ENCODE measurements around the gene ACSF3.

ACSF3 gene

GRCh38 chr16:89135166-89135565 lies 41.5 kb downstream of the ACSF3 start:
- Histone ChIP-seq H3K9ac (ENCODE audit: low read depth in 1 of 2, low read length in 2 of 2) (no peak overlapping the region), H3K36me3 (ENCODE audit: control insufficient read depth in 2 of 2, insufficient read depth in 2 of 2, low read length in 2 of 2) (peaks cover 16 to 46% of the 10 kb centered on the region in 2 donors), H3K4me1 (ENCODE audit: control insufficient read depth in 2 of 2, insufficient read depth in 2 of 2, low read length in 2 of 2) (no peaks in the 10 kb centered on the region), H3K9me3 (ENCODE audit: control insufficient read depth in 2 of 2, low read length in 2 of 2) (no peaks in the 10 kb centered on the region), H3K27ac (ENCODE audit: low read depth in 2 of 2, low read length in 2 of 2) (no peak overlapping the region), H3K4me3 (ENCODE audit: low read length in 2 of 2) (no peak overlapping the region), H3K27me3 (ENCODE audit: control insufficient read depth in 2 of 2, insufficient read depth in 2 of 2, low read length in 2 of 2) (no peaks in the 10 kb centered on the region)

DNA sequence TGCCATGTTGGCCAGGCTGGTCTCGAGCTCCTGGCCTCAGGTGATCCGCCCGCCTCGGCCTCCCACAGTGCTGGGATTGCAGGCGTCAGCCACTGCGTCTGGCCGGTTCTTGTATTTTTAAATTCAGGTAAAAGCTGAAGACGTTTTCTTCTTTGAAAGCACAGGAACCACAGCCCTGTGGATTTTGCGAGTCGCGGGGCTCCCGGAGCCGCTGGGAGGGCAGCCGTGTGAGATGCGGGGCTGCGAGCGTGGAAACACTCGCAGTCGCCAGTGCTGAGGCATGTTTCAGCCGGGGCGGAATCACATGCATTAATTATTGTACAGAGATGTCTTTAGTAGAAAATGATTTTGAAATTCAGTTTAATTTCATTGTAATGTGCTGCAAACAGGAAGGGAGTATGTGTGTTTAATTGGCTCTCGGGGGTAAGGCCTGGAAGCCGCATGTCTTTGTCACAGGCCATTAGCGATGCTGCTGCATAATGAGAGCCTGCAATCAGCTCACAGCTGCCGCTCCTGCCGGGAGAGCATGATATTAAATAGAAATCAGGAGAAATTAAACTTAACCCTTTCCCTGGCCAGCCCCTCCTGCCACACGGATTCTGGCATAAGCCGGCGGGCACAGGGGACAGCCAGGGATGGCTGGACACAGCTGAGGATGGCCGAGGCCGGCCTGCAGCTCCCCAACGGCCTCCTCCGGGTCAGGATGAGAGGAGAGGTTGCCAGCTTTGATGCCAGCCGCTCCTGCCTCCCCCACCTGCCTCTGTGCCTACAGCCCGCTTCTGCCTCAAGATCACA lies 42.5 kb downstream of the ACSF3 start:
- Histone ChIP-seq H3K9me3 (ENCODE audit: control insufficient read depth in 2 of 2, low read length in 2 of 2) (no peaks in the 10 kb centered on the region), H3K27me3 (ENCODE audit: control insufficient read depth in 2 of 2, insufficient read depth in 2 of 2, low read length in 2 of 2) (no peaks in the 10 kb centered on the region), H3K36me3 (ENCODE audit: control insufficient read depth in 2 of 2, insufficient read depth in 2 of 2, low read length in 2 of 2) (peaks cover 20 to 55% of the 10 kb centered on the region in 2 donors), H3K4me1 (ENCODE audit: control insufficient read depth in 2 of 2, insufficient read depth in 2 of 2, low read length in 2 of 2) (no peaks in the 10 kb centered on the region), H3K27ac (ENCODE audit: low read depth in 2 of 2, low read length in 2 of 2) (no peak overlapping the region), H3K4me3 (ENCODE audit: low read length in 2 of 2) (no peak overlapping the region), H3K9ac (ENCODE audit: low read depth in 1 of 2, low read length in 2 of 2) (no peak overlapping the region)

GRCh38 chr16:89136931-89137330 lies 43.3 kb downstream of the ACSF3 start:
- no peaks in the 10 kb centered on the region for H3K9me3 ChIP-seq (ENCODE audit: control insufficient read depth in 2 of 2, low read length in 2 of 2)
- H3K36me3 ChIP-seq (ENCODE audit: control insufficient read depth in 2 of 2, insufficient read depth in 2 of 2, low read length in 2 of 2) = peaks cover 28 to 62% of the 10 kb centered on the region in 2 donors
- H3K27me3 ChIP-seq (ENCODE audit: control insufficient read depth in 2 of 2, insufficient read depth in 2 of 2, low read length in 2 of 2) = no peaks in the 10 kb centered on the region
- no peak overlapping the region for H3K9ac ChIP-seq (ENCODE audit: low read depth in 1 of 2, low read length in 2 of 2)
- no peak overlapping the region for H3K4me3 ChIP-seq (ENCODE audit: low read length in 2 of 2)
- H3K27ac ChIP-seq (ENCODE audit: low read depth in 2 of 2, low read length in 2 of 2) = no peak overlapping the region
- H3K4me1 ChIP-seq (ENCODE audit: control insufficient read depth in 2 of 2, insufficient read depth in 2 of 2, low read length in 2 of 2) = no peaks in the 10 kb centered on the region

GRCh38 chr16:89137666-89138512 lies 44.2 kb downstream of the ACSF3 start:
- Histone ChIP-seq H3K9ac (ENCODE audit: low read depth in 1 of 2, low read length in 2 of 2) (no peak overlapping the region), H3K9me3 (ENCODE audit: control insufficient read depth in 2 of 2, low read length in 2 of 2) (no peaks in the 10 kb centered on the region), H3K27me3 (ENCODE audit: control insufficient read depth in 2 of 2, insufficient read depth in 2 of 2, low read length in 2 of 2) (no peaks in the 10 kb centered on the region), H3K4me3 (ENCODE audit: low read length in 2 of 2) (no peak overlapping the region), H3K27ac (ENCODE audit: low read depth in 2 of 2, low read length in 2 of 2) (no peak overlapping the region), H3K36me3 (ENCODE audit: control insufficient read depth in 2 of 2, insufficient read depth in 2 of 2, low read length in 2 of 2) (peaks cover 22 to 58% of the 10 kb centered on the region in 2 donors), H3K4me1 (ENCODE audit: control insufficient read depth in 2 of 2, insufficient read depth in 2 of 2, low read length in 2 of 2) (no peaks in the 10 kb centered on the region)

GRCh38 chr16:89138513-89138795 lies 44.8 kb downstream of the ACSF3 start:
- H3K27ac ChIP-seq (ENCODE audit: low read depth in 2 of 2, low read length in 2 of 2) = no peak overlapping the region
- H3K9me3 ChIP-seq (ENCODE audit: control insufficient read depth in 2 of 2, low read length in 2 of 2) = no peaks in the 10 kb centered on the region
- H3K4me1 ChIP-seq (ENCODE audit: control insufficient read depth in 2 of 2, insufficient read depth in 2 of 2, low read length in 2 of 2) = no peaks in the 10 kb centered on the region
- no peak overlapping the region for H3K9ac ChIP-seq (ENCODE audit: low read depth in 1 of 2, low read length in 2 of 2)
- no peak overlapping the region for H3K4me3 ChIP-seq (ENCODE audit: low read length in 2 of 2)
- peaks cover 18 to 59% of the 10 kb centered on the region in 2 donors for H3K36me3 ChIP-seq (ENCODE audit: control insufficient read depth in 2 of 2, insufficient read depth in 2 of 2, low read length in 2 of 2)
- no peaks in the 10 kb centered on the region for H3K27me3 ChIP-seq (ENCODE audit: control insufficient read depth in 2 of 2, insufficient read depth in 2 of 2, low read length in 2 of 2)

DNA sequence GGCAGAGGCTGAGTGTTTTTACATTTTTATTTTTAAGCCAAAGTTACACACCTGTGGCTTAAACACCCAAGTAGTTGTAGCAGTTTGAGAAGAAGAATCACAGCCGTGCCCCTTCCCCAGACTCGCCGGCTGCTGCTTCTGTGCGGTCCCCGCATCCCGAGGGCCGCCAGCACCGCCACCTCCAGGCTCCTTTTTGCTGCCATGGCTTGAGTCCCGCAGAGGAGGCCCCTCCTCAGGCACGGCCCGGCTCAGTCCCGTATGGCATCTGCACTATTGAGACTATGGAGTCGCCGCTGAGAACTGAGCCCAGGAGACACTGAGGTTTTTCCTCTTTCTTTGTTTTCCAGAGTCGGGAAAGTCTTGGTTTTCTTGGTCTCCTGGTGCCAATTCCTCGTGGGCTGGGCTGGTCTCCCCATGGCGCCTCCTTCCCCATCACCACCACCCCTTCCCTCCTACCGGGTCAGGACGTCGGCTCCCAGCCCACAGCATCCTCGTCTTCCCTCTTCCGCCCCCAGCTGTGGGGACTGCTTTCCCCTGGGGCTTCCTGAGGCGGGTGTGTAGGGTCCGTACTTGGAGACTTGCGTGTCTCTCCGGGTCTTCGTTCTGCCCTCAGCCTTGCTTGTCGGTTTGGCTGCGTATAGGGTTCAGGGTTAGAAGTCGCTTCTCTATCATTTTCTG lies 45.3 kb downstream of the ACSF3 start:
- peaks cover 18 to 58% of the 10 kb centered on the region in 2 donors for H3K36me3 ChIP-seq (ENCODE audit: control insufficient read depth in 2 of 2, insufficient read depth in 2 of 2, low read length in 2 of 2)
- no peaks in the 10 kb centered on the region for H3K27me3 ChIP-seq (ENCODE audit: control insufficient read depth in 2 of 2, insufficient read depth in 2 of 2, low read length in 2 of 2)
- no peaks in the 10 kb centered on the region for H3K4me1 ChIP-seq (ENCODE audit: control insufficient read depth in 2 of 2, insufficient read depth in 2 of 2, low read length in 2 of 2)
- H3K27ac ChIP-seq (ENCODE audit: low read depth in 2 of 2, low read length in 2 of 2) = no peak overlapping the region
- H3K4me3 ChIP-seq (ENCODE audit: low read length in 2 of 2) = no peak overlapping the region
- no peaks in the 10 kb centered on the region for H3K9me3 ChIP-seq (ENCODE audit: control insufficient read depth in 2 of 2, low read length in 2 of 2)
- H3K9ac ChIP-seq (ENCODE audit: low read depth in 1 of 2, low read length in 2 of 2) = no peak overlapping the region

DNA sequence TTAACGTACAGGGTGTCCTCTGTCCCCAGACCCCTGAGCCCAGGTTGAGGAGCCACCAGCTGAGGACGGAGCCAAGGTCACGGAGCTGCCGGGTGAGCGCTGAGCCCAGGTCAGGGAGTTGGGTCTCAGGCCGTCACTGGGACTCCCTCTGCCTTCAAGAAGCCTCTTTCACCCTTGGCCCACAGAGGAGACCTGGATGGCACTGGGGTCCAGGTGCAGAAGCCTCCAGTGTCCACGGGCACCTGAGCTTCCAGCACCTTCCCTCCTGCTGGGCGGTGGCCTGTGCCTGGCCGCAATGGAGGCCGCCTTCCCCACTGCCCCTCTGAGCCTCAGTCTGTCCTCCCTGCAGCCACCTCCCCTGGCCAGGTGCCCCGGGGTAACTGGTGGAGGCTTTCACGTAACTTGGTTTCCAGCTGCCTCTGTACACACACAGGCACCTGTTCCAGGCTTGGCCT lies 46.3 kb downstream of the ACSF3 start:
- H3K27ac ChIP-seq (ENCODE audit: low read depth in 2 of 2, low read length in 2 of 2) = no peak overlapping the region
- H3K9me3 ChIP-seq (ENCODE audit: control insufficient read depth in 2 of 2, low read length in 2 of 2) = no peaks in the 10 kb centered on the region
- H3K36me3 ChIP-seq (ENCODE audit: control insufficient read depth in 2 of 2, insufficient read depth in 2 of 2, low read length in 2 of 2) = peaks cover 18 to 55% of the 10 kb centered on the region in 2 donors
- H3K4me3 ChIP-seq (ENCODE audit: low read length in 2 of 2) = no peak overlapping the region
- H3K9ac ChIP-seq (ENCODE audit: low read depth in 1 of 2, low read length in 2 of 2) = no peak overlapping the region
- no peaks in the 10 kb centered on the region for H3K4me1 ChIP-seq (ENCODE audit: control insufficient read depth in 2 of 2, insufficient read depth in 2 of 2, low read length in 2 of 2)
- no peaks in the 10 kb centered on the region for H3K27me3 ChIP-seq (ENCODE audit: control insufficient read depth in 2 of 2, insufficient read depth in 2 of 2, low read length in 2 of 2)

DNA sequence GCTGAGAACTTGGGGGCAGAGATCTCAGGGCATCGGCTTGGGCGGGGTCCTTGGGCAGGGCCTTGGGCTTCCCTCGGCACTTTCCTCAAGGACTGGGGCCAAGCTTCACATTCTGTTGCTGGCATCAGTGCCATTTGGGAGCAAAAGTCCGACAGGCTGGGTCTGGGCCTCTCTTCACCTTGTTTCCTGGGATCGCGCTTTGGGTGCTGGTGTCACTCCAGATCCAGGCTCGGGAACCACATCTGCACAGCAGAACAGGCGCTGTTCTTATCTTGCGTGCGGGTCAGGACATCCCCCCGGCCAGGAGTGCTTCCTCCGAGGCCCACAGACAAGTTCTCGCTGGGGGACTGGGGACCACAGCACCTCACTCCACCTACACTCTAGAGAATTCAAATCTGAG lies 46.7 kb downstream of the ACSF3 start:
- Histone ChIP-seq H3K4me3 (ENCODE audit: low read length in 2 of 2) (no peak overlapping the region), H3K27ac (ENCODE audit: low read depth in 2 of 2, low read length in 2 of 2) (no peak overlapping the region), H3K4me1 (ENCODE audit: control insufficient read depth in 2 of 2, insufficient read depth in 2 of 2, low read length in 2 of 2) (no peaks in the 10 kb centered on the region), H3K9me3 (ENCODE audit: control insufficient read depth in 2 of 2, low read length in 2 of 2) (no peaks in the 10 kb centered on the region), H3K36me3 (ENCODE audit: control insufficient read depth in 2 of 2, insufficient read depth in 2 of 2, low read length in 2 of 2) (peaks cover 20 to 55% of the 10 kb centered on the region in 2 donors), H3K9ac (ENCODE audit: low read depth in 1 of 2, low read length in 2 of 2) (no peak overlapping the region), H3K27me3 (ENCODE audit: control insufficient read depth in 2 of 2, insufficient read depth in 2 of 2, low read length in 2 of 2) (no peaks in the 10 kb centered on the region)

DNA sequence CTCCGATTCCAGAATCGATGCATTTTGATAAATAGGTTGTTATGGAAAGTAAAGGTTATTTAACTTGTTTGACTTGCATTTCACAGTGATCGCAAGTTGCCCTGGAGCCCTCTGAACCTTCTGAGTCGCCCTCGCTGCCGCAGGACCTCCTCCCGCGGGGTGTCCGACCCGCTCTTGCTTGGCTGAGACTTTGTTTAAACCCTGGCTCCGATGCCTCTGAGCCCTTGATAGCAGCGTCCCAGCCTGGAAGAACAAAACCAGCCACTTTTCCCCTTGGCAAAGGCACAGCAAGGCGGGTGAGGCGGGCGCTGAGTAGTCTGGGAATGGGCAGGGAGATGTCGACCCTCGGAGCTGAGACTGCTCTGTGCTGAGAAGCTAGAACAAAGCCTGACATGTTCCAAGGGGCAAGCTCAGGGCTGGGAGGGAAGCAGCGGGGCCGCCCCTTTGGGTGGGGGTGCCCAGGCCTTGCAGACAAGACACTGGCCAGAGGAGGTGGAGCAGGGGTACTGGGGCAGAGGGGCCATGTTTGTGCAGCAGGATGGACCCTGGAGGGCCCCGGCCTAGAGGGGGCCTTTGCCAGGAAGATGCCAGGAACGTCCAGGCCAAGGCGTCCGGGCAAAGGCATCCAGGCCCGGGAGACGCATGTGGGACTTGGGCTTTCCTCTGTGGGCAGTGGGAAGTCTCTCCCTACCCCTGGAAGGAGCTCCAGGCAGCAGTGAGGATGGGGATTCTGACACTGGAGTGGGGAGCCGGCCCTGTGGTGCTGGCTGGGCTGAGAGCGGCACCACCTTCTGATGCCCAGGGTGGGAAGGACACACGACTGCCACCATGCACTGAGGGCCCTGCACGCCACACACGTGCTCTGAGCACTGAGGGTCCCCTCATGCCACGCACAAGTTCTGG lies 47.6 kb downstream of the ACSF3 start:
- Histone ChIP-seq H3K4me3 (ENCODE audit: low read length in 2 of 2) (no peak overlapping the region), H3K4me1 (ENCODE audit: control insufficient read depth in 2 of 2, insufficient read depth in 2 of 2, low read length in 2 of 2) (no peaks in the 10 kb centered on the region), H3K9ac (ENCODE audit: low read depth in 1 of 2, low read length in 2 of 2) (no peak overlapping the region), H3K27ac (ENCODE audit: low read depth in 2 of 2, low read length in 2 of 2) (no peak overlapping the region), H3K36me3 (ENCODE audit: control insufficient read depth in 2 of 2, insufficient read depth in 2 of 2, low read length in 2 of 2) (peaks cover 21 to 60% of the 10 kb centered on the region in 2 donors), H3K9me3 (ENCODE audit: control insufficient read depth in 2 of 2, low read length in 2 of 2) (no peaks in the 10 kb centered on the region), H3K27me3 (ENCODE audit: control insufficient read depth in 2 of 2, insufficient read depth in 2 of 2, low read length in 2 of 2) (no peaks in the 10 kb centered on the region)
